ENCODE measurements around the gene KEAP1.

DNA sequence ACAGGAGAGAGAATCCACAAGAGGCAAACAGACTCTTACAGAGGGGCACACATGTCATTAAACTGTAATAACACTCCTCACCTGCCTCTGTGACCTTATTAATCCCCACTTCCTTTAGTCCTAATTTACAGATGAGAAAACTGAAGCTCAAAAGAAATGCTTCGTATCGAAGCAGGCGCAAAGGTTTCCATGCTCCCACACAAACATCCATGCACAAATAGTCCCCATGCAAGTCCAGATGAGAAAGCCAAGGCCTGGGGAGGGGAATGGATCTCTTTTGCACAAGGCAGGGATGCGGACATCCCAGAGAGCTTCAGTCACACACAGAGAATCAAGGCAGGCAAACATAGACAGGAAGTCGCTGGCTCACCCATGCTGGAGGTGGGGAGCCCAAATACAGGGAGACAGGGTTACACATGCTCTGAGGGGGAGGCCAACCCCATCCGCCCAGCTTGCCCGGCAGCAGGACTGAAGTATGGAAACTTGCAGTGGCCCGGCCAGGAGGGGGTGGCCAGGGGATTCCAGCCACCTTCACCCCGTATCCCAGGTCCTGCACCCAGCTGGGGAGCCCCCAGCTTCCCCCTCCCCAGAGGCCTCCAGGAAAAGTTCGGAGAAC is 13.6 kb upstream of the KEAP1 start:
- TF ChIP-seq, protein P1, sequence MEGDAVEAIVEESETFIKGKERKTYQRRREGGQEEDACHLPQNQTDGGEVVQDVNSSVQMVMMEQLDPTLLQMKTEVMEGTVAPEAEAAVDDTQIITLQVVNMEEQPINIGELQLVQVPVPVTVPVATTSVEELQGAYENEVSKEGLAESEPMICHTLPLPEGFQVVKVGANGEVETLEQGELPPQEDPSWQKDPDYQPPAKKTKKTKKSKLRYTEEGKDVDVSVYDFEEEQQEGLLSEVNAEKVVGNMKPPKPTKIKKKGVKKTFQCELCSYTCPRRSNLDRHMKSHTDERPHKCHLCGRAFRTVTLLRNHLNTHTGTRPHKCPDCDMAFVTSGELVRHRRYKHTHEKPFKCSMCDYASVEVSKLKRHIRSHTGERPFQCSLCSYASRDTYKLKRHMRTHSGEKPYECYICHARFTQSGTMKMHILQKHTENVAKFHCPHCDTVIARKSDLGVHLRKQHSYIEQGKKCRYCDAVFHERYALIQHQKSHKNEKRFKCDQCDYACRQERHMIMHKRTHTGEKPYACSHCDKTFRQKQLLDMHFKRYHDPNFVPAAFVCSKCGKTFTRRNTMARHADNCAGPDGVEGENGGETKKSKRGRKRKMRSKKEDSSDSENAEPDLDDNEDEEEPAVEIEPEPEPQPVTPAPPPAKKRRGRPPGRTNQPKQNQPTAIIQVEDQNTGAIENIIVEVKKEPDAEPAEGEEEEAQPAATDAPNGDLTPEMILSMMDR (IDR thresholded peaks at IDR 0.05): no peak
- no peak for TF ChIP-seq POLR2A (IDR thresholded peaks at IDR 0.05)

All from thyroid gland (tissue), 4 donors.